Mesenchymal stem cell (in vitro differentiated cells and primary cell): ENCODE data around the gene AMMECR1.

Experiments
- DNase-seq: peaks from one replicate; pipeline ENCODE4 v3.0.0-alpha.2; 2013
- H2AFZ ChIP-seq: one replicate; pipeline ENCODE4 v1.6.1; 2013; ENCODE audit warnings: low read depth, mild to moderate bottlenecking, control low read depth, inconsistent platforms, low read length, moderate library complexity
- H2AK5ac ChIP-seq: 2 replicates; pipeline ENCODE4 v1.6.1; 2013; ENCODE audit warnings: low read length, moderate library complexity, mild to moderate bottlenecking, inconsistent platforms; ENCODE audit not compliant: severe bottlenecking
- H2BK120ac ChIP-seq: one replicate; pipeline ENCODE4 v1.6.1; 2013; ENCODE audit warnings: low read depth, mild to moderate bottlenecking, inconsistent platforms, low read length, moderate library complexity
- H2BK12ac ChIP-seq, 2 experiments: one replicate each; pipeline ENCODE4 v1.6.1; 2013; ENCODE audit warnings: inconsistent platforms in 2 of 2, low read length in 2 of 2, mild to moderate bottlenecking in 2 of 2, moderate library complexity in 2 of 2, control low read depth in 1 of 2
- H2BK15ac ChIP-seq: one replicate; pipeline ENCODE4 v1.6.1; 2013; ENCODE audit warnings: mild to moderate bottlenecking, low read depth, inconsistent platforms; ENCODE audit not compliant: poor library complexity, severe bottlenecking
- H2BK5ac ChIP-seq: 2 replicates; pipeline ENCODE4 v1.6.1; 2013; ENCODE audit warnings: low read depth, mild to moderate bottlenecking, low read length, control low read depth, inconsistent platforms; ENCODE audit not compliant: poor library complexity, severe bottlenecking
- H3K14ac ChIP-seq, 2 experiments: one replicate each; pipeline ENCODE4 v1.6.1; 2013; ENCODE audit warnings: inconsistent platforms in 2 of 2, low read length in 2 of 2, control low read depth in 1 of 2, mild to moderate bottlenecking in 1 of 2, moderate library complexity in 1 of 2
- H3K18ac ChIP-seq, 2 experiments: one replicate each; pipeline ENCODE4 v1.6.1; 2013; ENCODE audit warnings: inconsistent platforms in 2 of 2, low read length in 2 of 2, control low read depth in 1 of 2, low read depth in 1 of 2, mild to moderate bottlenecking in 1 of 2
- H3K23ac ChIP-seq, 2 experiments: one replicate each; pipeline ENCODE4 v1.6.1; 2013; ENCODE audit warnings: inconsistent platforms in 2 of 2, low read length in 2 of 2, mild to moderate bottlenecking in 2 of 2, moderate library complexity in 2 of 2, control low read depth in 1 of 2
- H3K27ac ChIP-seq: 2 replicates; pipeline ENCODE4 v1.5.1; 2013; ENCODE audit warnings: mild to moderate bottlenecking, moderate library complexity, low read length, control low read depth, inconsistent platforms; ENCODE audit not compliant: poor library complexity, severe bottlenecking
- H3K27me3 ChIP-seq, 2 experiments: 2 replicates each; pipeline versions ENCODE4 v1.6.1 to v1.7.0; 2013; ENCODE audit warnings: low read length in 2 of 2, mild to moderate bottlenecking in 2 of 2, moderate library complexity in 2 of 2, control low read depth in 1 of 2, inconsistent platforms in 1 of 2; ENCODE audit not compliant: control insufficient read depth in 1 of 2, insufficient read depth in 1 of 2
- H3K36me3 ChIP-seq, 2 experiments: 2 replicates each; pipeline versions ENCODE4 v1.6.1 to v1.7.0; 2013; ENCODE audit warnings: low read length in 2 of 2, control low read depth in 1 of 2, inconsistent platforms in 1 of 2, low read depth in 1 of 2, mild to moderate bottlenecking in 1 of 2; ENCODE audit not compliant: insufficient read depth in 2 of 2, control insufficient read depth in 1 of 2
- H3K4ac ChIP-seq, 2 experiments: one replicate each; pipeline ENCODE4 v1.6.1; 2013; ENCODE audit warnings: inconsistent platforms in 2 of 2, low read length in 2 of 2, mild to moderate bottlenecking in 2 of 2, moderate library complexity in 2 of 2, control low read depth in 1 of 2, low read depth in 1 of 2
- H3K4me1 ChIP-seq: 2 replicates; pipeline ENCODE4 v1.6.1; 2013; ENCODE audit warnings: low read depth, low read length, control low read depth; ENCODE audit not compliant: control insufficient read depth, insufficient read depth
- H3K4me2 ChIP-seq: 2 replicates; pipeline ENCODE4 v1.6.1; 2013; ENCODE audit warnings: low read length, mild to moderate bottlenecking, inconsistent platforms; ENCODE audit not compliant: poor library complexity, severe bottlenecking
- H3K4me3 ChIP-seq, 2 experiments: 2 replicates each; pipeline versions ENCODE4 v1.5.1 to v1.7.0; 2013; ENCODE audit warnings: low read length in 2 of 2, mild to moderate bottlenecking in 2 of 2, control low read depth in 1 of 2, low read depth in 1 of 2; ENCODE audit not compliant: insufficient read depth in 1 of 2
- H3K79me1 ChIP-seq: replicated peaks from 2 replicates; pipeline ENCODE4 v1.6.1; 2013; ENCODE audit warnings: mild to moderate bottlenecking, control low read depth, low read length, inconsistent platforms; ENCODE audit not compliant: poor library complexity, severe bottlenecking
- H3K9ac ChIP-seq: 2 replicates; pipeline ENCODE4 v1.7.0; 2013; ENCODE audit warnings: mild to moderate bottlenecking, low read length, moderate library complexity
- H3K9me3 ChIP-seq: 2 replicates; pipeline ENCODE4 v1.7.0; 2013; ENCODE audit warnings: mild to moderate bottlenecking, low read length; ENCODE audit not compliant: control insufficient read depth
- H4K8ac ChIP-seq: one replicate; pipeline ENCODE4 v1.6.1; 2013; ENCODE audit warnings: inconsistent platforms, mild to moderate bottlenecking, low read length, moderate library complexity
- H4K91ac ChIP-seq: one replicate; pipeline ENCODE4 v1.6.1; 2013; ENCODE audit warnings: mild to moderate bottlenecking, low read length, inconsistent platforms
- WGBS: methylation state at CpG from one replicate; pipeline ENCODE4 v1.1.7; 2013; ENCODE audit warnings: mixed read lengths; 5-methylcytosine and 5-hydroxymethylcytosine counted together

The AMMECR1 gene

GRCh38 chrX:110277609-110278008 lies 40.3 kb downstream of the AMMECR1 start:
- DNase-seq = no peak
- Histone ChIP-seq H3K9ac (no peak overlapping the region), H2AK5ac (no peak overlapping the region), H3K27me3 (peaks cover 0 to 4% of the 10 kb centered on the region in 2 experiments), H3K23ac (no peak overlapping the region), H3K36me3 (no peaks in the 10 kb centered on the region), H3K18ac (no peak overlapping the region), H3K4ac (no peak overlapping the region), H3K4me3 (no peak overlapping the region), H2AFZ (no peak overlapping the region), H3K4me1 (no peaks in the 10 kb centered on the region), H3K14ac (no peak overlapping the region), H2BK15ac (no peak overlapping the region), H3K27ac (no peak overlapping the region), H4K91ac (no peak overlapping the region), H3K9me3 (no peaks in the 10 kb centered on the region), H3K4me2 (no peak overlapping the region), H2BK5ac (no peak overlapping the region), H2BK120ac (no peak overlapping the region), H2BK12ac (no peak overlapping the region), H3K79me1 (no peaks in the 10 kb centered on the region), H4K8ac (no peak overlapping the region)
- no CpG with 5 or more reads among the region's 1 CpG for WGBS

- Histone ChIP-seq H3K14ac (no peak overlapping the region), H2AK5ac (no peak overlapping the region), H3K9me3 (no peaks in the 10 kb centered on the region)
Measured at GRCh38 chrX:110276778-110277177, 41.1 kb downstream of the AMMECR1 start.

GRCh38 chrX:110268886-110269285 lies 49.0 kb downstream of the AMMECR1 start:
- Histone ChIP-seq H4K8ac (no peak overlapping the region), H2BK120ac (no peak overlapping the region), H3K9ac (no peak overlapping the region), H3K4me1 (no peaks in the 10 kb centered on the region), H4K91ac (no peak overlapping the region), H3K23ac (no peak overlapping the region), H3K4ac (no peak overlapping the region), H3K9me3 (no peaks in the 10 kb centered on the region), H3K79me1 (no peaks in the 10 kb centered on the region), H3K4me2 (no peak overlapping the region), H3K27ac (no peak overlapping the region), H2AK5ac (no peak overlapping the region), H2BK12ac (no peak overlapping the region), H3K36me3 (no peaks in the 10 kb centered on the region), H2BK5ac (no peak overlapping the region), H3K14ac (no peak overlapping the region), H3K4me3 (no peak overlapping the region), H3K18ac (no peak overlapping the region), H2AFZ (no peak overlapping the region), H3K27me3 (peaks cover 0 to 6% of the 10 kb centered on the region in 2 experiments), H2BK15ac (no peak overlapping the region)
- WGBS = 50% methylated on average over 1 of the region's 1 CpG
- peak; percentile 28 for DNase-seq

More at GRCh38 chrX:110276778-110277177, 41.1 kb downstream of the AMMECR1 start:
- Histone ChIP-seq H3K4ac (no peak overlapping the region), H3K4me3 (no peak overlapping the region), H2BK15ac (no peak overlapping the region), H2BK5ac (no peak overlapping the region), H2AFZ (no peak overlapping the region), H3K23ac (no peak overlapping the region), H4K91ac (no peak overlapping the region), H3K18ac (peak overlapping the region in 1 of 2 experiments; percentile 52), H3K27me3 (peaks cover 0 to 4% of the 10 kb centered on the region in 2 experiments), H3K4me1 (no peaks in the 10 kb centered on the region), H3K36me3 (no peaks in the 10 kb centered on the region), H3K27ac (peak overlapping the region; percentile 65), H2BK12ac (no peak overlapping the region), H3K9ac (no peak overlapping the region), H3K4me2 (no peak overlapping the region), H4K8ac (no peak overlapping the region), H2BK120ac (no peak overlapping the region), H3K79me1 (no peaks in the 10 kb centered on the region)
- WGBS = 67% methylated on average over 1 of the region's 2 CpGs
- no peak for DNase-seq

- H4K91ac ChIP-seq = no peak overlapping the region
- 58% methylated on average over 2 of the region's 6 CpGs for WGBS
Measured at GRCh38 chrX:110268395-110268794, 49.5 kb downstream of the AMMECR1 start.

More at GRCh38 chrX:110268395-110268794, 49.5 kb downstream of the AMMECR1 start:
- peaks cover 0 to 6% of the 10 kb centered on the region in 2 experiments for H3K27me3 ChIP-seq
- no peak overlapping the region for H2AFZ ChIP-seq
- H2BK5ac ChIP-seq = no peak overlapping the region
- H3K14ac ChIP-seq = no peak overlapping the region
- H3K36me3 ChIP-seq = no peaks in the 10 kb centered on the region
- H3K9ac ChIP-seq = no peak overlapping the region
- H2BK15ac ChIP-seq = no peak overlapping the region
- no peak overlapping the region for H2BK12ac ChIP-seq
- no peak overlapping the region for H3K4me3 ChIP-seq
- H3K23ac ChIP-seq = no peak overlapping the region
- DNase-seq = no peak
- no peaks in the 10 kb centered on the region for H3K9me3 ChIP-seq
- H3K18ac ChIP-seq = no peak overlapping the region
- H3K27ac ChIP-seq = no peak overlapping the region
- H2BK120ac ChIP-seq = no peak overlapping the region
- H4K8ac ChIP-seq = no peak overlapping the region
- H3K4me1 ChIP-seq = no peaks in the 10 kb centered on the region
- no peak overlapping the region for H3K4ac ChIP-seq
- no peaks in the 10 kb centered on the region for H3K79me1 ChIP-seq
- H2AK5ac ChIP-seq = no peak overlapping the region
- no peak overlapping the region for H3K4me2 ChIP-seq
